HUDEP-2 (cell line): ENCODE results near the gene FURIN.

Experiments used
- DNase-seq, 76 experiments: peaks; one replicate each; lab custom pipeline; 2025; ENCODE audit not compliant: unreplicated experiment in 76 of 76; lab: John Stamatoyannopoulos, UW

Gene FURIN

GRCh38 chr15:90881181-90881977 is 13.0 kb downstream of the FURIN start:
- DNase-seq: no peak

GRCh38 chr15:90881978-90882721 is 13.8 kb downstream of the FURIN start:
- no peak for DNase-seq

GRCh38 chr15:90882781-90883525 is 14.6 kb downstream of the FURIN start:
- no peak for DNase-seq

GRCh38 chr15:90883526-90883975 is 15.2 kb downstream of the FURIN start:
- peak in 3 of 76 experiments; percentile 12 to 18 (median 13) for DNase-seq

GRCh38 chr15:90883976-90884718 is 15.8 kb downstream of the FURIN start, which contains the start of gene FES:
FES (plus strand) TSS chr15:90884504; CDS start chr15:90885046, 542 bp downstream.
- peak in 3 of 76 experiments; percentile 14 to 41 (median 34) for DNase-seq

GRCh38 chr15:90884719-90885431 is 16.5 kb downstream of the FURIN start:
- DNase-seq: peak in 4 of 76 experiments; percentile 10 to 36 (median 29)

- peak in 70 of 76 experiments; percentile 6 to 85 (median 63) for DNase-seq
Observed at GRCh38 chr15:90885432-90886290, 17.3 kb downstream of the FURIN start.

- no peak for DNase-seq
Observed at GRCh38 chr15:90886291-90886614, 17.9 kb downstream of the FURIN start.

GRCh38 chr15:90887037-90887481 is 18.7 kb downstream of the FURIN start:
- no peak for DNase-seq

- DNase-seq: no peak
Observed at GRCh38 chr15:90889313-90889730, 20.9 kb downstream of the FURIN start.

GRCh38 chr15:90889736-90890456 is 21.5 kb downstream of the FURIN start:
- DNase-seq: no peak

- DNase-seq: no peak
Observed at GRCh38 chr15:90890839-90891238, 22.5 kb downstream of the FURIN start.

- no peak for DNase-seq
Observed at GRCh38 chr15:90891346-90891949, 23.1 kb downstream of the FURIN start.

GRCh38 chr15:90892023-90892422 is 23.6 kb downstream of the FURIN start:
- DNase-seq: no peak

GRCh38 chr15:90892498-90893174 is 24.2 kb downstream of the FURIN start:
- no peak for DNase-seq

GRCh38 chr15:90893175-90894090 is 25.0 kb downstream of the FURIN start:
- DNase-seq: no peak
